ENCODE measurements around the gene BABAM2. TPM values are rescaled to one million over a fixed set of nuclear protein-coding genes. Genes with fewer than 3 reads are reported as not detected.
"Not testable (repeated sequence)": the region's sequence is repeated elsewhere in the genome, so short reads cannot be mapped to it uniquely, and the experiment has no call there.

BABAM2 gene
- total RNA-seq: 29.5 TPM

- ATAC-seq: peak; percentile 95
Measured at GRCh38 chr2:27890146-27890923, at the start of gene BABAM2, which contains the start of gene RBKS. Gene BABAM2 (plus strand): TSS chr2:27890729. CDS start chr2:27894557, 3,828 bp downstream. Gene RBKS (minus strand): TSS chr2:27890387. CDS start chr2:27890345, 42 bp downstream.

DNA sequence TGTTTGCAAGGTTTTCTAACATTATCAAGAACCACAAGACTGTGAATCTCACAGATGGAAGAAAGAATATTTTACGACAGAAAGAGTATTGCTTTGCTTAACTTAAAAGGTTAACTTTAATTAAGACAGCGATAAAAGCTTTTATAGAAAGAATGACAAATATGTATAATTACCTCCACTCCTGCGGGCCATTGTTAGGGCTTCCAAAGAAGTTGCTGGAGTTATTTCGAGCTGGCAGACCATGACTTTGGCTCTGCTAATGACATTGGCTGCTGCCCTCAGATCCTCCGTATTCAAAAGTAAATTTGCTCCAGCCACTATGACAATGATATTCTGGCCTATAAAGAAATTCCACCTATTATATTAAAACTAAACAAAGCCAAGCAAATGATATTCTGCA lies 47.6 kb upstream of the BABAM2 start:
- ATAC-seq: no peak

- peak; percentile 50 for ATAC-seq
Measured at GRCh38 chr2:27843992-27844391, 46.5 kb upstream of the BABAM2 start.

GRCh38 chr2:27844821-27845255 lies 45.7 kb upstream of the BABAM2 start:
- ATAC-seq: peak; percentile 47

GRCh38 chr2:27847333-27847732 lies 43.2 kb upstream of the BABAM2 start:
- no peak for ATAC-seq

- ATAC-seq: no peak
Measured at GRCh38 chr2:27849558-27850205, 40.8 kb upstream of the BABAM2 start.

- ATAC-seq: no peak
Measured at GRCh38 chr2:27852691-27853090, 37.8 kb upstream of the BABAM2 start.

- no peak for ATAC-seq
Measured at GRCh38 chr2:27854229-27854862, 36.2 kb upstream of the BABAM2 start.

- peak; percentile 82 for ATAC-seq
Measured at GRCh38 chr2:27855476-27855875, 35.1 kb upstream of the BABAM2 start.

DNA sequence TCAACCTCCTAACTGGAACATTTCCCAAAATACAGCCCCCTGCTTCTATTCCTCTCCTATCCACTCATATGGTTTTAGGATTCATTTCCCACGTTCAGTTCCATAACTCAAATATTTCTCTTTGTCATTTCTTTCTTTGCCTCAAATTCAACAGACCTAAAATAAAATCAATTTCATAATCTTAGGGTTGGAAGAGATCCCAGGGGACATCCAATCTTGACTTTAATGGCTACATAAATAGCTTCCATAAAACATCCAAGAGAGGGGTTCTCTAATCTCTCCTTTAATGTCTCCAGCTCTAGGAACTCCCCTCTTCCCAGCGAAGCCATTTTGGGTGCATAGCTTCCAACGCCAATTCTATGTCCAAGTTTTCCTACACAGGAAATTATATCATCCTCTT lies 34.1 kb upstream of the BABAM2 start:
- no peak for ATAC-seq

GRCh38 chr2:27856956-27857355 lies 33.6 kb upstream of the BABAM2 start:
- ATAC-seq: no peak

DNA sequence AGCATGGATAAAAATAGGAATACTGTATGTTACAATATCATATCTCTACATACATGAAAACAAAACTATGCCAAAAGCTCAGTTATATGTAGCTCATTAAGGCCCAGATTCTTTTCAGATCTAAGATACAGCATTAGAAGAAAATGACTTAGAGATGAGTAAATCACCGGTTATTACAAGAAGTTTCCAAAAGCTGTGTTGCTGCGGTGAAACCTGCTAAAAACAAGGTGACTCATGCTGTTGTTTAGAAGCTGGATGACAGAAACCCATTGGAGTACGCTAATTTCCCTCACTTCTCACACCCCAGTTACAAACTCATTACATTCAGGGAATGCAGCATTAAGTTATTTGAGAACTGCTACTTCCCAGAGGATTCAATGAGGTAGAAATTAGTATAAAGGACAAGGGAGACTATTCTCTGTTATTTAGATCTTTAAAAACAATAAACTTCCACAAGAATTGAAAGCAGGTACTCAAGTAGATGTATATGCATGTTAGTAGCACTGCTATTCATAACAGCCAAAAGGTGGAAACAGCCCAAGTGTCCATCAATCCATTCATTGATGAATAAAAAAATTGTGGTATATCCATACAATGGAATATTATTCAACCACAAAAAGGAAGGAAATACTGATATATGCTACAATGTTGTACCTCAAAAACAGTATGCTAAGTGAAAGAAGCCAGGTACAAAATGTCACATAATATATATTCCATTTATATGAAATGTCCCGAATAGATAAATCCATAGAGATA lies 32.9 kb upstream of the BABAM2 start:
- no peak for ATAC-seq

DNA sequence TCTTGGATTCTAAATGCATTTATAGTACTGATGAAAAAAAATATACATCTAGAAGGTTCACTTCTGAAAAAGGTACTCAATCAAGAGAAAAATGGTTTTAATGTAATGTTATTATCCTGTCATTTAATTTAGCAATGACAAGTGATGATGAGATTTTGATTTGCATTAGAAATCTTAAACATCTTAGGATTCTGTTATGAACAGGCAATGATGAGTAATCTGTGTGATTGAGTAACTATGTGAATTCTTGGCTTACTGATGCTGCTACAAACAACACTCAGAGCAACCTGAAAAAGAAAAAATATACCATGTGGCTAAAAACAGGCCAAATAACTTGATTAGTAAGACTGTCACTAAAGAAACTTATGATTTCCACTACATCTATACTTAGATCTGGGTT lies 30.4 kb upstream of the BABAM2 start:
- peak; percentile 38 for ATAC-seq

DNA sequence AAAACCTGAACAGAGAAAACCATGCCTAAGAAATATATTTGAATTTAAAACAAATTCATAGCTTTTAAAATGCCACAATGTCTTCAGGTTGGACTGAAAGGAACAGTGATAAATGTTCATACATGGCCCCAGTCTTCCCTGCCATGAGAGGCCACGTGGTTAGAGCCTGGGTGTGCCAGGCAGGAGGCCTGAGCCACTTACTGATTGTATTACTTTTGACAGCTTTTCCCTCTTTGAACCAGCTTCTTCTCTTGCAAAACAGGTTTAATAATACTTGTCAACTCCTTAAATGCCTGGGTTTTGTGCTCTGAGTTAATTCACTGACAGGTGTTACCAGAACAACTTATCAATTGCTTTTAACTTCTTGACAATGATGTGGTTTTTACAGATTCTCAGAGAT lies 27.4 kb upstream of the BABAM2 start:
- peak; percentile 91 for ATAC-seq

- ATAC-seq: not testable (repeated sequence)
Measured at GRCh38 chr2:27863955-27864354, 26.6 kb upstream of the BABAM2 start.

DNA sequence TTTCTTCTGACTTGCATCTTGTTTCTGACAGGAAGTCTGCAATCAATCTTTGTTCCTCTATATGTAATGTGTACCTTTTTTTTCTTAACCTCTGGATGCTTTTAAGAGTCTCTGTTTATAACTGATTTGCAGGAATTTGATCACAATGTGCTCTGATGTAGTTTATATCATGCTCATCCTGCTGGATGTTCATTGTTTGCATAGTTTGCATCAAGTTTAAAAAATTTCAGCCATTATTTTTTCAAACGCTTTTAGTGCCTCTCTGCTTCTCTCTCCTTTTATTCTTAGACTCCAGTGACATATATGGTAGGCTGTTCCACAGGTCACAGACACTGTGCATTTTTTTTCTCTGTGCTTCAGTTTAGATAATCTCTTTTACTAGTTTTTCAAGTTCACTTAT lies 24.3 kb upstream of the BABAM2 start:
- ATAC-seq: no peak

DNA sequence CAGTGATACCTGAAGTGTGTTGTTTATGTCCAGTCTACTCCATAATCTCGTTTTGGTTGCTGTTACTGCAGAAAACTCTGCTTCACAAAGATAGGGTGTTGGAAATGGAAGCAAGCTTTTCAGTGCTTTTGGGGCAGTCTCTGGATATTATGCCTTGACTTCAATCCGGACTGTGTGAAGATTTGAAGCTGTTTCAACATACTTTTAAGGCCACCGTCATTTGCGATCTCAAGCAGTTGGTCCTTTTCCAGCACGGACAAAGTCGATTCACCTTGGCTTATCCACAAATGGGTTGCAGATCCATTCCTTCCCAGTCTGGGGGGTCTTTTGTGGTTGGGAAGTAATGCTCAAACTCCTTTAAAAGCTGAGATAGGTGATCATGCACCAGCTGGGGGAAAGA lies 20.8 kb upstream of the BABAM2 start:
- no peak for ATAC-seq

- ATAC-seq: peak; percentile 66
Measured at GRCh38 chr2:27870724-27871123, 19.8 kb upstream of the BABAM2 start.

GRCh38 chr2:27871802-27872201 lies 18.7 kb upstream of the BABAM2 start:
- peak; percentile 42 for ATAC-seq

GRCh38 chr2:27873091-27873490 lies 17.4 kb upstream of the BABAM2 start:
- no peak for ATAC-seq

DNA sequence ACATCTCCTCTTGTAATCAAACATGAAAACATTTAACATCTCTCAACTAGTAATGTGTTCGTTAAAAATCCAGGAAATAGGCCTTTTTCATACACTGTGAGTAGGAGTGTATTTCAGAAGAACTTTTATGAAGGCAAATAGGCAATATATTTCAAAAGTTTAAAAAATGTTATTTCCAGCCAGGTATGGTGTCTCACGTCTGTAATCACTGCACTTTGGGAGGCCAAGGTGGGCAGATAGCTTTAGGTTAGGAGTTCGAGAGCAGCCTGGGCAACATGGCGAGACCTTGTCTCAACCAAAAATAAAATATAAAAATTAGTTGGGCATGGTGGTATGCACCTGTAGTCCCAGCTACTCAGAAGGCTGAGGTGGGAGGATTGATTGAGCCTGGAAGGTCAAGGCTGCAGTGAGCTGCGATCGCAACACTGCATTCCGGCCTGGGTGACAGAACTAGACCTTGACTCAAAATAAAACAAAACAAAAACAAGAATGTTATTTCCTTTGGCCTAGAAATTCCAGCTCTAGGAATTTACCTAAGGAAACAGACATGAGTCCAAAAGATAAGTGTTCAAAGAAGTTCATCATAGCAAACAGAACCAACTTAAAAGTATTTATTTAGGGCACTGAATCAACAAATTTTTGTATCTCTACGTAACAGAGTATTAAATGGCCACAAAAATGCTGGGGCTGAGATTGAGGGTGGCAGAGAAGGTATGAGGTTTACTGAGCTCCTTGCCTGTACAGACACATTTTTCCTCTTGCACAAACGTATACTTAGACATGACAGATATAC lies 15.2 kb upstream of the BABAM2 start:
- peak; percentile 47 for ATAC-seq

- no peak for ATAC-seq
Measured at GRCh38 chr2:27878825-27879224, 11.7 kb upstream of the BABAM2 start.

Measured in esophagus mucosa (tissue), 1 donor.